Activated CD8-positive, alpha-beta memory T cell treated with anti-CD3 and anti-CD28 coated beads, Interleukin-2, amount 50 U/mL, for 1 hour (primary cell): ENCODE data around the gene COL15A1.

Source experiments
- DNase-seq: peaks from one replicate; pipeline ENCODE4 v3.0.0-alpha.2; 2020; ENCODE audit errors: extremely low read depth

COL15A1 gene

GRCh38 chr9:98972716-98973115 is 29.0 kb downstream of the COL15A1 start:
- no peak for DNase-seq

GRCh38 chr9:98973171-98973570 is 29.5 kb downstream of the COL15A1 start:
- DNase-seq = no peak

- no peak for DNase-seq
Observed at GRCh38 chr9:98973576-98973975, 29.9 kb downstream of the COL15A1 start.

GRCh38 chr9:98974106-98974505 is 30.4 kb downstream of the COL15A1 start:
- DNase-seq = no peak

GRCh38 chr9:98974554-98974953 is 30.8 kb downstream of the COL15A1 start:
- DNase-seq = no peak

- DNase-seq = peak; percentile 27
Observed at GRCh38 chr9:98974994-98975712, 31.4 kb downstream of the COL15A1 start.

- no peak for DNase-seq
Observed at GRCh38 chr9:98975838-98976237, 32.1 kb downstream of the COL15A1 start.

GRCh38 chr9:98977246-98977714 is 33.6 kb downstream of the COL15A1 start:
- DNase-seq = no peak

GRCh38 chr9:98977813-98978212 is 34.1 kb downstream of the COL15A1 start:
- DNase-seq = no peak

GRCh38 chr9:98978231-98978681 is 34.5 kb downstream of the COL15A1 start:
- DNase-seq = no peak

GRCh38 chr9:98980291-98980690 is 36.6 kb downstream of the COL15A1 start:
- DNase-seq = no peak

GRCh38 chr9:98983295-98984268 is 39.9 kb downstream of the COL15A1 start:
- no peak for DNase-seq

- DNase-seq = no peak
Observed at GRCh38 chr9:98985596-98985995, 41.9 kb downstream of the COL15A1 start.

- DNase-seq = no peak
Observed at GRCh38 chr9:98986866-98987651, 43.4 kb downstream of the COL15A1 start.

- DNase-seq = no peak
Observed at GRCh38 chr9:98989036-98990000, 45.6 kb downstream of the COL15A1 start.

GRCh38 chr9:98990181-98990870 is 46.6 kb downstream of the COL15A1 start:
- no peak for DNase-seq

GRCh38 chr9:98992107-98992884 is 48.6 kb downstream of the COL15A1 start:
- DNase-seq = no peak

GRCh38 chr9:98992885-98993569 is 49.3 kb downstream of the COL15A1 start:
- DNase-seq = no peak

GRCh38 chr9:98993570-98993945 is 49.9 kb downstream of the COL15A1 start:
- no peak for DNase-seq
